Natural killer cell treated with Interleukin-12 subunit alpha and Interleukin-12 subunit beta and Interleukin-15 and Interleukin-18, amount 100 ng/mL, for 72 hours (primary cell): ENCODE data around the gene OXT. TPM values are rescaled to one million over a fixed set of nuclear protein-coding genes. Genes with fewer than 3 reads are reported as not detected.
"Not testable (repeated sequence)": the region's sequence is repeated elsewhere in the genome, so short reads cannot be mapped to it uniquely, and the experiment has no call there.

Experiments used
- ATAC-seq, 2 donors: fragments of 150-1000 bp; cut with Tn5 transposase in 1 of 2; sonication (Bioruptor Pico), chemical (Tn5 transposase) in 1 of 2; 2 replicates each; pipeline ENCODE4 v1.10.0; 2021
- DNase-seq: peaks from one replicate; pipeline ENCODE4 v3.0.0; 2022; ENCODE audit warnings: low spot score
- H3K27ac Mint-ChIP-seq, 2 donors: 1 replicate in 1 of 2; 2 replicates in 1 of 2; pipeline ENCODE4 v1.8.0; 2022; ENCODE audit warnings: mixed read lengths in 2 of 2, mild to moderate bottlenecking in 1 of 2, moderate library complexity in 1 of 2
- H3K27me3 Mint-ChIP-seq, 2 donors: 1 replicate in 1 of 2; 2 replicates in 1 of 2; pipeline ENCODE4 v1.8.0; 2022; ENCODE audit warnings: mixed read lengths in 2 of 2
- H3K36me3 Mint-ChIP-seq: one replicate; pipeline ENCODE4 v1.8.0; 2022; ENCODE audit warnings: mixed read lengths
- H3K4me1 Mint-ChIP-seq, 2 donors: 1 replicate in 1 of 2; 2 replicates in 1 of 2; pipeline ENCODE4 v1.8.0; 2022; ENCODE audit warnings: low read depth in 2 of 2, mixed read lengths in 2 of 2, mild to moderate bottlenecking in 1 of 2
- H3K4me3 Mint-ChIP-seq: one replicate; pipeline ENCODE4 v1.8.0; 2022; ENCODE audit warnings: mixed read lengths
- H3K9me3 Mint-ChIP-seq: 2 replicates; pipeline ENCODE4 v1.8.0; 2022; ENCODE audit warnings: mixed read lengths
- total RNA-seq, 2 donors: library from RNA; stranded (reverse); gene quantifications; one replicate each; pipeline ENCODE4 v1.2.3, GENCODE V29; 2022

OXT gene
- not detected for total RNA-seq

- Mint-ChIP-seq H3K4me3 (peak within 1 kb of the TSS; percentile 77), H3K9me3 (no peaks in the 10 kb centered on the region), H3K27me3 (peaks cover 8% of the 10 kb centered on the region in 2 donors), H3K36me3 (no peaks in the 10 kb centered on the region), H3K4me1 (peaks cover 9 to 13% of the 10 kb centered on the region in 2 donors), H3K27ac (no peak within 1 kb of the TSS)
- peak; percentile 76 to 82 for ATAC-seq
- no peak for DNase-seq
Measured at GRCh38 chr20:3071610-3072529, at the start of gene OXT. Gene OXT, plus strand, starts transcription at chr20:3071620. Its CDS starts 36 bp downstream, at chr20:3071656.

DNA sequence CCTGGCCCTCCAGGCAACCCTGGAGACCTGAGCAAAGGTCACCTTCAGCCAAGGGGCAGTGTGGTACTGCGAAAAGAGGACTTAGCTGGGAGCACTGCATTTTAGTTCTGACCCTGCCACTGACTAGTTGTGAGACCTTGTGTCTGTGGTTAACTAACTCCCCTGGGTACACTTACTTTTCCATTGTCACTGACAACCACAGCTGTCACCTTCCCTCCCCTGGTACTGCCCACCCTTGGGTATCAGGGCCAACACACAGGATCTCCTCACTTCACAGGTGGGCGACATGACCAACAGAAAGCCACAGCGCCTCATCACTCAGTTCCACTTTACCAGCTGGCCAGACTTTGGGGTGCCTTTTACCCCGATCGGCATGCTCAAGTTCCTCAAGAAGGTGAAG lies 49.6 kb upstream of the OXT start:
- Mint-ChIP-seq H3K4me3 (no peak overlapping the region), H3K27ac (no peak overlapping the region), H3K9me3 (no peaks in the 10 kb centered on the region), H3K27me3 (no peaks in the 10 kb centered on the region), H3K4me1 (peaks cover 0 to 2% of the 10 kb centered on the region in 2 donors), H3K36me3 (peaks cover 19% of the 10 kb centered on the region)
- DNase-seq: no peak
- ATAC-seq: no peak

- H3K27me3 Mint-ChIP-seq, H3K4me1 Mint-ChIP-seq, H3K4me3 Mint-ChIP-seq, H3K9me3 Mint-ChIP-seq, H3K27ac Mint-ChIP-seq, ATAC-seq, DNase-seq, H3K36me3 Mint-ChIP-seq: not testable (repeated sequence)
Measured at GRCh38 chr20:3022559-3023490, 48.6 kb upstream of the OXT start.

- H3K4me3 Mint-ChIP-seq: no peak overlapping the region
- H3K36me3 Mint-ChIP-seq: peaks cover 4% of the 10 kb centered on the region
- no peaks in the 10 kb centered on the region for H3K27me3 Mint-ChIP-seq
- H3K4me1 Mint-ChIP-seq: no peaks in the 10 kb centered on the region
- H3K9me3 Mint-ChIP-seq: no peaks in the 10 kb centered on the region
- no peak overlapping the region for H3K27ac Mint-ChIP-seq
- ATAC-seq (peak in 1 of 2 donors; percentile 24), DNase-seq (no peak)
Measured at GRCh38 chr20:3027987-3028386, 43.4 kb upstream of the OXT start.

GRCh38 chr20:3031524-3032147 lies 39.8 kb upstream of the OXT start:
- Mint-ChIP-seq H3K27ac (no peak overlapping the region), H3K4me1 (peaks cover 0 to 3% of the 10 kb centered on the region in 2 donors), H3K36me3 (peaks cover 7% of the 10 kb centered on the region), H3K27me3 (no peaks in the 10 kb centered on the region), H3K4me3 (no peak overlapping the region), H3K9me3 (no peaks in the 10 kb centered on the region)
- DNase-seq (no peak), ATAC-seq (no peak)

DNA sequence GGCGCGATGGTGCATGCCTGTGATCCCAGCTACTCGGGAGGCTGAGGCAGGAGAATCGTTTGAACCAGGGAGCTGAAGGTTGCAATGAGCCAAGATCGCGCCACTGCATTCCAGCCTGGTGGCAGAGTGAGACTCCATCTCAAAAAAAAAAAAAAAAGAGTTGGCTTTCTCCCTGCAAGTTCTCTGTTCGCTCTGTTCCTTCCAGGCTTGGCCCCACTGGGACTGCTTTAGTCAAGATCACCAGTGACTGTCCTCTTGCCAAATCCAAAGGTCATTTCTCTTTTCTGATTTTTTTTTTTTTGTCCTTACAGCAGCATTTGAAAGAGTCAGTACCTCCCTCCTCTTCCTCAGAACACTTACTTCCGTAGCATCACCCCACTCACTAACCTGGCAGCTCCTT lies 38.8 kb upstream of the OXT start:
- Mint-ChIP-seq H3K4me3 (no peak overlapping the region), H3K4me1 (peaks cover 0 to 3% of the 10 kb centered on the region in 2 donors), H3K9me3 (no peaks in the 10 kb centered on the region), H3K36me3 (peaks cover 7% of the 10 kb centered on the region), H3K27ac (no peak overlapping the region), H3K27me3 (no peaks in the 10 kb centered on the region)
- DNase-seq: no peak
- no peak for ATAC-seq

- DNase-seq: no peak
- H3K27me3 Mint-ChIP-seq: no peaks in the 10 kb centered on the region
- H3K4me3 Mint-ChIP-seq: no peak overlapping the region
- H3K36me3 Mint-ChIP-seq: peaks cover 13% of the 10 kb centered on the region
- ATAC-seq: no peak
- no peak overlapping the region for H3K27ac Mint-ChIP-seq
- H3K9me3 Mint-ChIP-seq: no peaks in the 10 kb centered on the region
- peaks cover 8 to 9% of the 10 kb centered on the region in 2 donors for H3K4me1 Mint-ChIP-seq
Measured at GRCh38 chr20:3037654-3038053, 33.8 kb upstream of the OXT start.

DNA sequence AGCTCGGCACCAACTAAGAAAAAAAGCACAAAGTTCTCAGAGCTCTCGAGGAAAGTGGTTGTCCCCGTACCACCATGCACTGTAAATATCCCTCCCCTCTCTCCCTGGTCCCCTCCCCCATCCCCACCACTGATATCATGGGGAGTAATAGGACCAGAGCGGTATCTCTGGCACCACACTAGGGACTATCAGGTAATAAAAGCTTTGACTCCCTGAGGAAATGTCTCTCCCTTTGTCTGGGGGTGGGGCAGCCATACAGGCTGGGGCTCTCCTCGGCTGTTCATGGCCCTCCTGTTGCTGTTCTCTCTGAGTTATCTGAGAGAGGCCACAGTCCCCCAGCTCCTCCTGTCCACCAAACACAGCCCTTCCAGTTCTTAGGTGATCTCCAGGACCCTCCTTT lies 33.0 kb upstream of the OXT start:
- peak overlapping the region; percentile 22 to 81 for H3K27ac Mint-ChIP-seq
- H3K9me3 Mint-ChIP-seq: no peaks in the 10 kb centered on the region
- H3K36me3 Mint-ChIP-seq: peaks cover 13% of the 10 kb centered on the region
- H3K4me3 Mint-ChIP-seq: no peak overlapping the region
- ATAC-seq (no peak), DNase-seq (no peak)
- peaks cover 8 to 9% of the 10 kb centered on the region in 2 donors for H3K4me1 Mint-ChIP-seq
- H3K27me3 Mint-ChIP-seq: no peaks in the 10 kb centered on the region

- Mint-ChIP-seq H3K36me3 (peaks cover 13% of the 10 kb centered on the region), H3K27me3 (no peaks in the 10 kb centered on the region), H3K4me3 (no peak overlapping the region), H3K9me3 (no peaks in the 10 kb centered on the region), H3K4me1 (peaks cover 8 to 12% of the 10 kb centered on the region in 2 donors), H3K27ac (peak overlapping the region in 1 of 2 donors; percentile 22)
- ATAC-seq (no peak), DNase-seq (no peak)
Measured at GRCh38 chr20:3039426-3039825, 32.0 kb upstream of the OXT start.

GRCh38 chr20:3040086-3040485 lies 31.3 kb upstream of the OXT start:
- peaks cover 13% of the 10 kb centered on the region for H3K36me3 Mint-ChIP-seq
- DNase-seq: no peak
- no peak for ATAC-seq
- H3K27ac Mint-ChIP-seq: no peak overlapping the region
- no peaks in the 10 kb centered on the region for H3K27me3 Mint-ChIP-seq
- H3K9me3 Mint-ChIP-seq: no peaks in the 10 kb centered on the region
- H3K4me1 Mint-ChIP-seq: peaks cover 11 to 12% of the 10 kb centered on the region in 2 donors
- no peak overlapping the region for H3K4me3 Mint-ChIP-seq

DNA sequence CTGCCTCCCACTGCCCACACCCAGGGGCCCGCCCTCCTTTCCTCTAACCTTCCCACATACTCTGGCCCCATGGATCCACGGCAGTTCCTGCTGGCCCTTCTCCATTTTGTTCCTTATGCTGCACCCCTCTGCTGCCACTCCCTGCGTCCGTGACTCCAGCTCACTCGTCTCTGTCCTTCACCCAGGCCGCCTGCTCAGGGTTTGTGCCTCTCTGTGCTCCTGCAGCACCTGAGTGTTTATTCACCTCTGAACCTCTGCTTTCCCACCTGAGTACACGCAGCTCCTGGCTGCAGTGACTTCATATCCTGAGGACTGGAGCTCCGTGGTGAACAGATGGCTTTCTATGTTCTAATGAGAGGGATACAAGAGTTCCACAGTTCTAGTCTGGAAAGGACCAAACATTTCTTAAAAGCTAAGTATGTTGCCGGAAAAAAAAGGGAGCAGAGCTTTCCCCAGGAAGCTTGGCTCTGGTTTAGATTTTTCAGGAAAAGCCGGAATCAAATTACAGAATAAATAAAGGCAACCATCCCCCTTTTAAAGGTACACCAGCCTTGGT lies 29.5 kb upstream of the OXT start:
- peaks cover 20 to 22% of the 10 kb centered on the region in 2 donors for H3K4me1 Mint-ChIP-seq
- H3K36me3 Mint-ChIP-seq: peaks cover 10% of the 10 kb centered on the region
- DNase-seq: no peak
- no peaks in the 10 kb centered on the region for H3K9me3 Mint-ChIP-seq
- no peak for ATAC-seq
- peak overlapping the region in 1 of 2 donors; percentile 21 for H3K27ac Mint-ChIP-seq
- H3K27me3 Mint-ChIP-seq: no peaks in the 10 kb centered on the region
- H3K4me3 Mint-ChIP-seq: no peak overlapping the region

- DNase-seq (no peak), ATAC-seq (no peak)
- H3K27ac Mint-ChIP-seq: no peak overlapping the region
- H3K27me3 Mint-ChIP-seq: no peaks in the 10 kb centered on the region
- H3K4me3 Mint-ChIP-seq: no peak overlapping the region
- H3K4me1 Mint-ChIP-seq: peaks cover 23 to 24% of the 10 kb centered on the region in 2 donors
- H3K9me3 Mint-ChIP-seq: no peaks in the 10 kb centered on the region
- peaks cover 11% of the 10 kb centered on the region for H3K36me3 Mint-ChIP-seq
Measured at GRCh38 chr20:3042625-3043024, 28.8 kb upstream of the OXT start.

- H3K27ac Mint-ChIP-seq: peak within 1 kb of the TSS in 1 of 2 donors; percentile 37
- H3K36me3 Mint-ChIP-seq: peaks cover 11% of the 10 kb centered on the region
- H3K27me3 Mint-ChIP-seq: no peaks in the 10 kb centered on the region
- DNase-seq: no peak
- H3K9me3 Mint-ChIP-seq: no peaks in the 10 kb centered on the region
- no peak for ATAC-seq
- H3K4me1 Mint-ChIP-seq: peaks cover 23 to 24% of the 10 kb centered on the region in 2 donors
- H3K4me3 Mint-ChIP-seq: no peak within 1 kb of the TSS
Measured at GRCh38 chr20:3043322-3043721, 28.1 kb upstream of the OXT start, which contains the start of gene GNRH2. Gene GNRH2, plus strand, starts transcription at chr20:3043622. Its CDS starts 793 bp downstream, at chr20:3044415.
